Measurements from ENCODE around the gene EAPP. TPM values are rescaled to one million over a fixed set of nuclear protein-coding genes. Genes with fewer than 3 reads are reported as not detected.
A peak's percentile ranks its signal among the peaks of the same experiment; 100 is the strongest.

Gene EAPP
- total and polyA plus RNA-seq, 2 of the 13 experiments (the other 11 are each of a cell fraction or from before 2014, with no cell fraction given) = 68.7 to 110 TPM

DNA sequence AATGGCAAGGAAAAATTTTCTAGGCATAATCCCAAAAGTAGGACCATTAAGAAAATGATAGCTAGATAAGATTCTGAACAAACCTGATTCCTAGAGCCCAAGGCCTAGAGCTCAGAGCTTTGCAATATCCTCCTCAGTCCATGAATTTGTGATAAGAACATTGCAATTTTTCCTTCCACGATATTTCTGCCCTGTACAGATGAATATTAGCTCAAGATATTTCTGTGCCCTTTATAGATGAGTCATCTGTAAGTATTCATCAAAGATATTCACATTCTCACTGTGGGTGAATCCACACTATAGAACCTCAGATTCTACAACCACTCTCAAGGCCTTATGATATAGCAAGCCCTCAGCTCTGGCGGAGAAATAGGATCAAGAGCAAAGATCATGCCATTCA, 37.5 kb downstream of the EAPP start (continued):
- TF ChIP-seq, protein P1, sequence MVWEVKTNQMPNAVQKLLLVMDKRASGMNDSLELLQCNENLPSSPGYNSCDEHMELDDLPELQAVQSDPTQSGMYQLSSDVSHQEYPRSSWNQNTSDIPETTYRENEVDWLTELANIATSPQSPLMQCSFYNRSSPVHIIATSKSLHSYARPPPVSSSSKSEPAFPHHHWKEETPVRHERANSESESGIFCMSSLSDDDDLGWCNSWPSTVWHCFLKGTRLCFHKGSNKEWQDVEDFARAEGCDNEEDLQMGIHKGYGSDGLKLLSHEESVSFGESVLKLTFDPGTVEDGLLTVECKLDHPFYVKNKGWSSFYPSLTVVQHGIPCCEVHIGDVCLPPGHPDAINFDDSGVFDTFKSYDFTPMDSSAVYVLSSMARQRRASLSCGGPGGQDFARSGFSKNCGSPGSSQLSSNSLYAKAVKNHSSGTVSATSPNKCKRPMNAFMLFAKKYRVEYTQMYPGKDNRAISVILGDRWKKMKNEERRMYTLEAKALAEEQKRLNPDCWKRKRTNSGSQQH (CRISPR knock-in tag; IDR thresholded peaks at IDR 0.05; ENCODE audit: low read depth) = no peak
- TF ChIP-seq HDAC1 (CRISPR knock-in tag; IDR thresholded peaks at IDR 0.05) = no peak
- no peak for TF ChIP-seq KLF11 (CRISPR knock-in tag; IDR thresholded peaks at IDR 0.05)
- TF ChIP-seq PPARG (CRISPR knock-in tag; conservative IDR thresholded peaks at IDR 0.05) = no peak

GRCh38 chr14:34501004-34501580, 38.4 kb downstream of the EAPP start:
- FAIRE-seq (no peak), ATAC-seq (no peak), DNase-seq (ENCODE audit: low spot score) (no peak)
- Histone ChIP-seq H3K4me2 (ENCODE audit: low read depth, low read length) (no peak overlapping the region), H3K36me3 (replicated peaks in 1 of 2; ENCODE audit: control insufficient read depth in 1 of 2, insufficient read depth in 2 of 2, low read length in 2 of 2) (no peaks in the 10 kb centered on the region), H3K9me3 (ENCODE audit: low read length) (no peaks in the 10 kb centered on the region), H3K27ac (ENCODE audit: extremely low read length, insufficient read depth, low read length) (no peak overlapping the region), H3K9ac (ENCODE audit: insufficient read depth, low read depth, low read length) (no peak overlapping the region), H3K79me2 (ENCODE audit: insufficient read depth, low read length) (no peaks in the 10 kb centered on the region), H3K4me3 (replicated peaks in 1 of 3; ENCODE audit: insufficient read depth in 1 of 3, low read depth in 2 of 3, low read length in 3 of 3) (no peak overlapping the region), H4K20me1 (ENCODE audit: insufficient read depth, low read length) (no peaks in the 10 kb centered on the region), H3K27me3 (ENCODE audit: control insufficient read depth in 1 of 2, insufficient read depth in 2 of 2, low read length in 2 of 2) (no peaks in the 10 kb centered on the region), H2AFZ (ENCODE audit: low read length) (no peak overlapping the region), H3K4me1 (ENCODE audit: insufficient read depth, low read length) (peaks cover 53% of the 10 kb centered on the region)
- POLR2A ChIA-PET = no interaction called here
- BruUV-seq (replicated peaks) = no TSS peak
- TF ChIP-seq SOX6 (IDR thresholded peaks at IDR 0.05) (0 out of 2 replicates have a peak, but pooled peaks have one; percentile 20), SOX6 (CRISPR knock-in tag; IDR thresholded peaks at IDR 0.05) (no peak), ZNF747 (CRISPR knock-in tag; IDR thresholded peaks at IDR 0.05; ENCODE audit: borderline replicate concordance) (0 out of 2 replicates have a peak, but pooled peaks have one; percentile 3), KDM5A (IDR thresholded peaks at IDR 0.05; ENCODE audit: borderline replicate concordance, low read length) (no peak), IKZF1 (IDR thresholded peaks at IDR 0.05) (0 out of 2 replicates have a peak, but pooled peaks have one; percentile 27), SOX13 (IDR thresholded peaks at IDR 0.05) (no peak), SOX13 (CRISPR knock-in tag; conservative IDR thresholded peaks at IDR 0.05 in 1 of 2, IDR thresholded peaks at IDR 0.05 in 1 of 2) (no peak), USF2 (IDR thresholded peaks at IDR 0.05; ENCODE audit: low read depth, low read length) (no peak), USF2 (CRISPR knock-in tag; IDR thresholded peaks at IDR 0.05; ENCODE audit: borderline replicate concordance) (no peak)
- TF ChIP-seq, protein P2, sequence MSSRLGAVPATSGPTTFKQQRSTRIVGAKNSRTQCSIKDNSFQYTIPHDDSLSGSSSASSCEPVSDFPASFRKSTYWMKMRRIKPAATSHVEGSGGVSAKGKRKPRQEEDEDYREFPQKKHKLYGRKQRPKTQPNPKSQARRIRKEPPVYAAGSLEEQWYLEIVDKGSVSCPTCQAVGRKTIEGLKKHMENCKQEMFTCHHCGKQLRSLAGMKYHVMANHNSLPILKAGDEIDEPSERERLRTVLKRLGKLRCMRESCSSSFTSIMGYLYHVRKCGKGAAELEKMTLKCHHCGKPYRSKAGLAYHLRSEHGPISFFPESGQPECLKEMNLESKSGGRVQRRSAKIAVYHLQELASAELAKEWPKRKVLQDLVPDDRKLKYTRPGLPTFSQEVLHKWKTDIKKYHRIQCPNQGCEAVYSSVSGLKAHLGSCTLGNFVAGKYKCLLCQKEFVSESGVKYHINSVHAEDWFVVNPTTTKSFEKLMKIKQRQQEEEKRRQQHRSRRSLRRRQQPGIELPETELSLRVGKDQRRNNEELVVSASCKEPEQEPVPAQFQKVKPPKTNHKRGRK (CRISPR knock-in tag; IDR thresholded peaks at IDR 0.05) = peak; percentile 87
- TF ChIP-seq, protein P3, sequence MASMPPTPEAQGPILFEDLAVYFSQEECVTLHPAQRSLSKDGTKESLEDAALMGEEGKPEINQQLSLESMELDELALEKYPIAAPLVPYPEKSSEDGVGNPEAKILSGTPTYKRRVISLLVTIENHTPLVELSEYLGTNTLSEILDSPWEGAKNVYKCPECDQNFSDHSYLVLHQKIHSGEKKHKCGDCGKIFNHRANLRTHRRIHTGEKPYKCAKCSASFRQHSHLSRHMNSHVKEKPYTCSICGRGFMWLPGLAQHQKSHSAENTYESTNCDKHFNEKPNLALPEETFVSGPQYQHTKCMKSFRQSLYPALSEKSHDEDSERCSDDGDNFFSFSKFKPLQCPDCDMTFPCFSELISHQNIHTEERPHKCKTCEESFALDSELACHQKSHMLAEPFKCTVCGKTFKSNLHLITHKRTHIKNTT (CRISPR knock-in tag; IDR thresholded peaks at IDR 0.05) = no peak
- intact Hi-C loops (cut with micrococcal nuclease; ENCODE audit: unreplicated experiment) = no loop called here
- WGBS (ENCODE audit: low lambda C conversion rate) = 80% methylated on average over 5 of the region's 5 CpGs
- CTCF ChIA-PET (ENCODE audit: low intra/inter-chr PET ratio, low total read pairs) = interaction anchor here (5.3 kb wide), 1 partner anchor 169 kb away, joined by 149 read pairs; no protein-coding TSS in a partner anchor
- in situ Hi-C loops (cut with HindIII; ENCODE audit: extremely low pct_ligation_motif_present, low pct_unique_long_range_greater_than_20kb) = no loop called here
